ENCODE measurements around the gene DPP9.

Gene DPP9

DNA sequence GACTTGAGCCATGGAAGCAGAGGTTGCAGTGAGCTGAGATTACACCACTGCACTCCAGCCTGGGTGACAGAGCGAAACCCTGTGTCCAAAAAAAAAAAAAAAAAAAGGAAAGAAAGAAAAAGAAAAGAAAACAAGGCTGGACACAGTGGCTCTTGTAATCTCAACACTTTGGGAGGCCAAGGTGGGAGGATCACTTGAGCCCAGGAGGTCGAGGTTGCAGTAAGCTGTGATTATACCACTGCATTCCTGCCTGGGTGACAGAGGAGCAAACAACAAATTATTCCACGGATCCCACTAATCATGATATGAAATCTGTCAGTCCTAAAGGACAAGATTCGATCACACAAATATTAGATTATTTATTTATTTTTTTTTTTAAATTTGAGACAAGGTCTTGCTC is 50.4 kb downstream of the DPP9 start:
- H3K79me2 ChIP-seq (ENCODE audit: low read length), result peaks cover 16% of the 10 kb centered on the region
- H3K4me3 ChIP-seq (ENCODE audit: low read length), result no peak overlapping the region
- H3K4me1 ChIP-seq (ENCODE audit: low read length), result peaks cover 7% of the 10 kb centered on the region
- no peaks in the 10 kb centered on the region for H3K27me3 ChIP-seq (ENCODE audit: low read depth, low read length)
- no peak overlapping the region for H2AFZ ChIP-seq (ENCODE audit: low read depth, low read length)
- TF ChIP-seq EZH2phosphoT487 (IDR thresholded peaks at IDR 0.05; ENCODE audit: low read depth) (no peak), CTCF (IDR thresholded peaks at IDR 0.05; ENCODE audit: low read depth, low read length) (no peak)
- H4K20me1 ChIP-seq (ENCODE audit: insufficient read depth, low read length), result no peaks in the 10 kb centered on the region; the same call in 1 of the 2 replicates
- peaks cover 9% of the 10 kb centered on the region for H3K36me3 ChIP-seq (replicated peaks; ENCODE audit: low read depth, low read length)
- no peak overlapping the region for H3K9ac ChIP-seq (ENCODE audit: low read length)
- no peak overlapping the region for H3K27ac ChIP-seq (ENCODE audit: low read length)
- H3K4me2 ChIP-seq (ENCODE audit: low read length), result no peak overlapping the region
- no peaks in the 10 kb centered on the region for H3K9me3 ChIP-seq (ENCODE audit: insufficient read depth, low read length)

DNA sequence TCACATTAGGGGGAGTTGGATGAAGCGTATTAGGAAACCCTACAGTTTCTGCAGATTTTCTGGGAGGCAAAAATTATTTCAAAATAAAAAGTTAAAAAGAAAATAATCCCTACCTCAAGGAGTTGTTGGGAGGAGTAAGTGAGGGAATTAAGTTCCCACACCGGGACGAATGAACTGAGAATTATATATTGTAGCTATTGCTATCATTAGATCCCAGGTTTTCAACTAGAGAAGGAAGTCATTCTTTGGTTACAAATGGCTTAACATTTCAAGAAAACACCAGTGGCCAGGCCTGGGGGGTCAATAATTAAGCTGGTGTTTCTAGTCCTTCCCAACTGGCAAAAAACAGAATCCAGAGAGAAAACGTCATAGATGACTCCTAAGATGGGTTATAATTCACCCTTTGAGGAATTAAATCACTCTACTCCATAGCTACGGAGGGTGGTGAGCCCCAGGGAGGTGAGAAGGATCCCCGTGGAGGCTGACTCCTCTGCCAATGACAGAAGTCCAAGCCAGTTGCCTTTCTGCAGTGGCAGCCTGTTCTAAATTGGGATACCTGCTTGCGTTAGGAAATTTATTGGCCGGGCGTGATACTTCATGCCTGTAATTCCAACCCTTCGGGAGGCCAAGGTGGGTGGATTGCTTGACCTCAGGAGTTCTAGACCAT is 52.3 kb downstream of the DPP9 start:
- TF ChIP-seq CTCF (IDR thresholded peaks at IDR 0.05; ENCODE audit: low read depth, low read length) (no peak), EZH2phosphoT487 (IDR thresholded peaks at IDR 0.05; ENCODE audit: low read depth) (no peak)
- no peak overlapping the region for H3K9ac ChIP-seq (ENCODE audit: low read length)
- H3K79me2 ChIP-seq (ENCODE audit: low read length), result peaks cover 24% of the 10 kb centered on the region
- peaks cover 15% of the 10 kb centered on the region for H3K36me3 ChIP-seq (replicated peaks; ENCODE audit: low read depth, low read length)
- no peaks in the 10 kb centered on the region for H3K27me3 ChIP-seq (ENCODE audit: low read depth, low read length)
- no peaks in the 10 kb centered on the region for H4K20me1 ChIP-seq (ENCODE audit: insufficient read depth, low read length)
- no peak overlapping the region for H3K4me2 ChIP-seq (ENCODE audit: low read length)
- H3K4me3 ChIP-seq (ENCODE audit: low read length), result no peak overlapping the region
- H3K4me1 ChIP-seq (ENCODE audit: low read length), result peaks cover 10% of the 10 kb centered on the region
- no peaks in the 10 kb centered on the region for H3K9me3 ChIP-seq (ENCODE audit: insufficient read depth, low read length)
- H2AFZ ChIP-seq (ENCODE audit: low read depth, low read length), result 0 out of 2 replicates have a peak overlapping the region, but pooled peaks have one; percentile 72
- H3K27ac ChIP-seq (ENCODE audit: low read length), result no peak overlapping the region

- no peaks in the 10 kb centered on the region for H3K27me3 ChIP-seq (ENCODE audit: low read depth, low read length)
These were observed 53.7 kb downstream of the DPP9 start, which contains the start of gene MYDGF for GRCh38 chr19:4669723-4670480. MYDGF (minus strand) TSS chr19:4670342; CDS start chr19:4670334, 8 bp downstream.

More at GRCh38 chr19:4669723-4670480, 53.7 kb downstream of the DPP9 start, which contains the start of gene MYDGF:
- Histone ChIP-seq H2AFZ (ENCODE audit: low read depth, low read length) (peak within 1 kb of the TSS; percentile 72), H3K9me3 (ENCODE audit: insufficient read depth, low read length) (no peaks in the 10 kb centered on the region), H3K9ac (ENCODE audit: low read length) (peak within 1 kb of the TSS; percentile 79), H3K27ac (ENCODE audit: low read length) (peak within 1 kb of the TSS; percentile 17), H3K79me2 (ENCODE audit: low read length) (peaks cover 24% of the 10 kb centered on the region), H3K4me2 (ENCODE audit: low read length) (peak within 1 kb of the TSS; percentile 97), H4K20me1 (ENCODE audit: insufficient read depth, low read length) (no peaks in the 10 kb centered on the region), H3K36me3 (replicated peaks; ENCODE audit: low read depth, low read length) (peaks cover 19% of the 10 kb centered on the region), H3K4me3 (ENCODE audit: low read length) (peak within 1 kb of the TSS; percentile 97), H3K4me1 (ENCODE audit: low read length) (peaks cover 10% of the 10 kb centered on the region)
- no peak for TF ChIP-seq CTCF (IDR thresholded peaks at IDR 0.05; ENCODE audit: low read depth, low read length)
- TF ChIP-seq EZH2phosphoT487 (IDR thresholded peaks at IDR 0.05; ENCODE audit: low read depth), result no peak
